Right cardiac atrium (tissue), 5 donors: ENCODE measurements around the gene DPYSL5. TPM values are rescaled to one million over a fixed set of nuclear protein-coding genes. Genes with fewer than 3 reads are reported as not detected.

Experiments
- ATAC-seq, 2 donors: fragments of 200-7000 bp; cut with Tn5 transposase; one replicate each; pipeline versions ENCODE4 v1.8.0 to v1.9.1; 2020; ENCODE audit warnings: moderate library complexity in 2 of 2, mild to moderate bottlenecking in 1 of 2
- DNase-seq, 3 donors: peaks; one replicate each; pipeline ENCODE4 v3.0.0-alpha.2; 2020
- H3K27ac ChIP-seq: one replicate; pipeline ENCODE4 v1.5.1; 2013; ENCODE audit warnings: mild to moderate bottlenecking, low read length, control low read depth, moderate library complexity
- H3K27me3 ChIP-seq: one replicate; pipeline ENCODE4 v1.6.1; 2013; ENCODE audit not compliant: control insufficient read depth, insufficient read depth
- H3K4me1 ChIP-seq: one replicate; pipeline ENCODE4 v1.6.1; 2013; ENCODE audit warnings: low read length; ENCODE audit not compliant: control insufficient read depth, insufficient read depth
- H3K4me3 ChIP-seq: one replicate; pipeline ENCODE4 v1.5.1; 2013; ENCODE audit warnings: low read length, control low read depth
- H3K9me3 ChIP-seq: one replicate; pipeline ENCODE4 v1.6.1; 2013; ENCODE audit warnings: low read length; ENCODE audit not compliant: control insufficient read depth
- WGBS: extraction: QIAGEN DNeasy Blood & Tissue Kit; methylation state at CpG from one replicate; pipeline ENCODE4 v1.1.7; 2013; 5-methylcytosine and 5-hydroxymethylcytosine counted together
- intact Hi-C, 4 donors: fragments of 100-400 bp; cut with DNase I; formaldehyde crosslinking; loops; one replicate each; pipeline versions ENCODE4 v1.11.0 to v1.14.0; 2022 to 2023
- polyA plus RNA-seq: library from polyadenylated mRNA; stranded (reverse); fragments of 200-250 nt; gene quantifications from one replicate; pipeline ENCODE4 v1.2.3, GENCODE V29; 2013
- total RNA-seq, 4 donors: library from RNA; stranded (reverse); fragmentation: NEBNext Ultra II Directional; extraction: Animal tissue kit (Norgen Biotek cat#: 25700); gene quantifications; one replicate each; pipeline ENCODE4 v1.2.1, GENCODE V29; 2021
- donor health status: healthy with polysubstance abuse.
- donor health status: DM: no; HTN: yes; CAD: no.
- donor health status: DM: no; HTN: no; CAD: no.
- donor health status: DM: no; HTN: yes; CAD: no; lungs with severe emphysema.
- donor health status: DM: yes; HTN: yes; CAD: no.

Gene DPYSL5
- total and polyA plus RNA-seq, 5 donors: 0.05 TPM; not detected in 4

DNA sequence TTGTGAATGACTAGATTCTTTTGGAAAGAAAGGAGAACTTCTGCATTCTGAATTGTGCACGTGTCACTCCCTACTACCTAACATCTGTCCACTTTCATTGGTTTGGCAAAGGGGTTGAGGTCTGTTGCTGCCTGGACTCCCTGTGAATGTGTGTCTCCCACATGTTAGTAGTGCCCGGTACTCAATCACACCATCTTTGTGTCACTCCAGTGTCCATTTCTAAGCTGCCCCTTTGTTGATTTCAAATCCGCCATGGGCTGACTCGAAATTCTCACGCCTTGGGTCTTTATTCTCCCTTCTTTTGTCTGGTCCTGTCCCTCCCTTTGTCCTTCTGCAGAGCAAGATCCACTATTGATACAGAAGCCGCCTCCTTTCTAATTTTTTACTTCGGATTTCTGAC lies 7.5 kb downstream of the DPYSL5 start:
- no peaks in the 10 kb centered on the region for H3K4me1 ChIP-seq
- ATAC-seq (no peak), DNase-seq (no peak)
- H3K9me3 ChIP-seq: no peaks in the 10 kb centered on the region
- H3K4me3 ChIP-seq: no peak overlapping the region
- no peak overlapping the region for H3K27ac ChIP-seq
- 84% methylated on average over 7 of the region's 7 CpGs for WGBS
- intact Hi-C loops: no loop called here
- no peaks in the 10 kb centered on the region for H3K27me3 ChIP-seq

DNA sequence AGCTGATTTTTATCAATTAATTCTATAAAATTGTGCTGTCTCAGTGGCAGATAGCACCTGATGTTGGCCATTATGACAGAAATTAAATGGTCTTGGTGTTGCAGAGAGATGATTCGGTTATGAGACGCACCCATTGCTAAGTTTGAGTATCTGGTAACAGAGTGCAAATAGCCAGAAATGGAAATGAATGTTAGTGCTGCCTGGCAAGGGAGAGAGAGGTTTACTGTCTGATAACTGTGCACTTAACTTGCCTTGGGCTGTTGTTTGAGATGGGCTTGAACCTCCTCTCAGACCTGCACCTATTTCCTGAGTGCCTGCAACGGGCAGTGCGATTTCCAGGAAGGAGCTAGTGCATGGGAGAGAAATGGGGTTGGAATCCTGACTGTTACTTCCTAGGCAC lies 11.7 kb downstream of the DPYSL5 start:
- 69% methylated on average over 4 of the region's 4 CpGs for WGBS
- DNase-seq: no peak

DNA sequence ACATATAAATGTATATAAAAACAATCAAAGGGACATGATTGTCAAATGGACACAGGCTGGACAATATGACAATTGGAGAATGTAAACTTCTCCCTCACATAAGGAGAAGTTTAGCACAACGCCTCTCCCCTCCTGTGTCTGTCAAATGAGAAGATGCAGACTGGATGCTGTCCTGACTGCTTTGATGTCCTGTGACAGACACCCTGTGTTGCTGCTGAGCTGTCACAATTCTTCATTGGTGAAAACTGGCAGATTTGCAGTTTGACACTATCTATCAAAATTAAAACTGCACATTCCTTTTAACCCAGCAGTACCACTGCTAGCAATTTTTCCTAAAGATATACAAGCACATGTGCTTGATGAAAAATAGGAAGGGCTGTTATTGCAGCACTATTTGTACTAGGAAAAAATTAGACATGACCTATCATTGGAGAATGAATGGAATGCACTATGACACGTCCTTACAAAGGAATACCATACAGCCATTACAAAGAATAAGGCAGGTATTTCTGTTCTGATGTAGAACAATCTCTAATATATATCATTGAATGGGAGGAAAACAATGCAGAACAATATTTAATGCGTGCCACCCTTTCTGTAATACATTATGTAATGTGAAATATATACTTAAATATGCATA lies 12.4 kb downstream of the DPYSL5 start:
- H3K4me3 ChIP-seq: no peak overlapping the region
- 64% methylated on average over 3 of the region's 3 CpGs for WGBS
- H3K27me3 ChIP-seq: no peaks in the 10 kb centered on the region
- no peaks in the 10 kb centered on the region for H3K4me1 ChIP-seq
- DNase-seq: no peak
- no peak for ATAC-seq
- intact Hi-C loops: no loop called here
- H3K27ac ChIP-seq: no peak overlapping the region
- H3K9me3 ChIP-seq: no peaks in the 10 kb centered on the region

More for the DNA sequence above, 11.7 kb downstream of the DPYSL5 start:
- no peaks in the 10 kb centered on the region for H3K4me1 ChIP-seq
- no peak overlapping the region for H3K27ac ChIP-seq
- intact Hi-C loops: no loop called here
- ATAC-seq: no peak
- H3K4me3 ChIP-seq: no peak overlapping the region
- H3K9me3 ChIP-seq: no peaks in the 10 kb centered on the region
- H3K27me3 ChIP-seq: no peaks in the 10 kb centered on the region

DNA sequence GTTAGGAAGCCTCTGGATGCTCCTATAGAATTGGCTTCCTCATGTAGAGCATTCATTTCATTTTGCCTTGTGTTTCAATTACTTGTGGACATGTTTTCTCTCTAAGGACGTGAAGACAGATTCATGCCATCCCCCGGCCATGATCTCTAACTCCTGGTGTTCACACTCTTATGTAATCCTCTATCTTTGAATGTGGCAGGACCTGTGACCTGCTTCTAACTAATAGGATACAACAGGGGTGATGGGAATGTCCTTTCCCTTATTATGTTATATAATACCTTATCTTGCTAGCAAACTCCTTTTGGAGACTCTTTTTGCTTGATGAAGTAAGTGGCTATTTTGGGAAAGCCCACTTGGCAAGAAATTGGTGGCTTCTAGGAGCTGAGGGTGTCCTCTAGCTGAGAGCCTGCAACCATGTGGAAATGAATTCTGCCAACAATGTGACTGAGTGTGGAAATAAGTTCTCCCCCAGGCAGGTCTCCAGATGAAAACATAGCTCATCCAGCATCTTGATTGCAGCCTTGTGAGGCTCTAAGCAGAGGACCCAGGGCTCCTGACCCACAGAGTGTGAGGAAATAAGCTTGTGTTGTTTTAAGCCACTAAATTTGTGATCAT lies 13.8 kb downstream of the DPYSL5 start:
- DNase-seq: no peak
- no peaks in the 10 kb centered on the region for H3K9me3 ChIP-seq
- ATAC-seq: peak; percentile 81 to 90
- peak overlapping the region; percentile 78 for H3K27ac ChIP-seq
- no peaks in the 10 kb centered on the region for H3K4me1 ChIP-seq
- intact Hi-C loops: no loop called here
- 43% methylated on average over 2 of the region's 2 CpGs for WGBS
- no peak overlapping the region for H3K4me3 ChIP-seq
- H3K27me3 ChIP-seq: no peaks in the 10 kb centered on the region

DNA sequence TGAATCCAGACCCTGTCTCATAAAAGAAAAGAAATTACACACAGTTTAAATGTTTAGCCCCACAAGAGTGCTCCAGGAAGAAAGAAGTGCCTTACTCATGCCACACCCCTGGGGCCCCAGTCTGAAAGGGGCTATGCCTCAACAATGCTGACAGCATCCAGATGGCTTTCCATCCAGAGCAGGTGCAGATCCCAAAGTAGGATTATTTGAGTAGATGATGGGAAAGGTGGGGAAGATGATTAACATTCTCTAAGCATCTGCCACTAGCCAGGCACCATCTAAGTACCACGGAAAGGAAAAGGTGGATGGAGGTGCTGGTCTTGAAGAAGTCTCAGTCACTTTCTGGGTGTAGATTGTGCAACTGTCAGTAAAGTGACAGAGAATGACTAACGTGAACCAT lies 16.3 kb downstream of the DPYSL5 start:
- DNase-seq (no peak), ATAC-seq (no peak)
- WGBS: 81% methylated on average over 2 of the region's 2 CpGs
- no peak overlapping the region for H3K27ac ChIP-seq
- no peaks in the 10 kb centered on the region for H3K9me3 ChIP-seq
- H3K4me3 ChIP-seq: no peak overlapping the region
- no peaks in the 10 kb centered on the region for H3K4me1 ChIP-seq
- intact Hi-C loops: no loop called here
- H3K27me3 ChIP-seq: no peaks in the 10 kb centered on the region

DNA sequence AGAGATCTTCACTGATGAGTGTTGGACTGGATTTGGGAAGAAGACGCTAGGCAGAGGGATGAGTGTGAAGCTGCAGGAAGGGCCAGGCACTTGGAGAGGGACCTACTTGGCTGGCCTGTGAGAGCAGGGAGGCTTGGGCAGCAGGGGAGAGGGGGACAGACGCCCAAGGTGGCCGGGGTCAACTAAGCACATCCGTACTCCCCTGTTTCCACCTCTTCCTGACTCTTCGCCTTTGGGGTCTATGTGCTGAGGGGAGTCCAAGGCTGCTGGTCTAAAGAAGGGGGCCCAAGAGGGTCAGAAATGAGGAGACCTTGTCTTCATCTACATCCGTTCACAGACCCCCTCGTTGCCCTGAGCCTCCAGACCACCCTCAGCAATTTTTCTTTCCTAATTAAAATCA lies 16.7 kb downstream of the DPYSL5 start:
- Histone ChIP-seq H3K9me3 (no peaks in the 10 kb centered on the region), H3K27me3 (no peaks in the 10 kb centered on the region), H3K4me1 (no peaks in the 10 kb centered on the region), H3K27ac (no peak overlapping the region), H3K4me3 (no peak overlapping the region)
- no peak for ATAC-seq
- DNase-seq: no peak
- 84% methylated on average over 7 of the region's 7 CpGs for WGBS
- intact Hi-C loops: no loop called here

DNA sequence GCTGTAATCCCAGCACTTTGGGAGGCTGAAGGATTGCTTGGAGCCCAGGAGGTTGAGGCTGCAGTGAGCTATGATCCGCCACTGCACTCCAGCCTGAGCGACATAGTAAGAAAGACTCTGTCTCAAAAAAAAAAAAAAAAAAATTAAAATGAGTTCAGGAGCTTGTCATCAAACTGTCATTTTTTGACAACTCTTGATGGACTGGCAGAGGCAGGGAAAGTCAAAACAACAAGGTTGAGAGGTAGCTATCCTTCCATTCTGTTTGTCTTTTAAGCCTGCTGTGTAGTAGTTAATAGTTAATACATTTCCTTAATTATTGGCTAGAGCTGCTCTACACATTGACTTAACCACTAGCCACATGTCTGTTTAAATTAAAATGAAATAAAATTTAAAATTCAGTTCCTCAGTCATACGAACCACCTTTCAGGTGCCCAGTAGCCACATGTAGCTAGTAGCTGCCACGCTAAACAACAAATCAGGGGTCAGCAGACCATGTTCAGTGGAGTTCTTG lies 22.7 kb downstream of the DPYSL5 start:
- Histone ChIP-seq H3K4me3 (no peak overlapping the region), H3K27ac (no peak overlapping the region), H3K4me1 (no peaks in the 10 kb centered on the region), H3K9me3 (no peaks in the 10 kb centered on the region), H3K27me3 (no peaks in the 10 kb centered on the region)
- DNase-seq (no peak), ATAC-seq (no peak)
- intact Hi-C loops: no loop called here
- 90% methylated on average over 4 of the region's 4 CpGs for WGBS

DNA sequence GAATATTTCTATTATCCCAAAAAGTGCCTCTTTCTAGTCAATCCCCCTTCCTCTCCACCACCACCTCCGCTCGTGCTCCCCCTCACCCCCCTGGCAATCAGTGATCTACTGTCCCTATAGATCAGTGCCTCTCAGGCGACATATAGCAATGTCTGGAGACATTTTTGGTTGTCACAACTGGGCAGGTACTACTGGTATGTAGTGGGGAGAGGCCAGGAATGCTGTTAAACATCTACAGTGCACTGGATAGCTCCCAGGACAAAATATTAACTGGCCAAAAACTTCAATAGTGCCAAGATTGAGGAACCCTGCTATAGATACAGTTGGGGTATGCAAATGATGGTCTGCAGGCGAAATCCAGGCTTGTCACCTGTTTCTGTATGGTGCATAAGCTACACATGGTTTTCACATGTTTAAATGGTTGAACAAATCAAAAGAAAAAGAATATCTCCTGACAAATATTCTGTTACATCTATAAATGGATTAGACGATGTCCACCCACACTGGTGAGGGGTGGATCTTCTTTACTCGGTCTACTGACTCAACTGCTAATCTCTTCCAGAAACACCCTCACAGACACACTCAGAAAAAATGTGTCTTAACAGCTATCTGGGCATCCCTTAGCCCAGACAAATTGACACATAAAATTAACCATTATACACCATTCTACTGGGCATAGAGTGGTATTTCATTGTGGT lies 25.5 kb downstream of the DPYSL5 start:
- DNase-seq: no peak
- Histone ChIP-seq H3K4me3 (no peak overlapping the region), H3K27ac (no peak overlapping the region), H3K9me3 (no peaks in the 10 kb centered on the region), H3K4me1 (no peaks in the 10 kb centered on the region), H3K27me3 (no peaks in the 10 kb centered on the region)
- intact Hi-C loops: no loop called here
- ATAC-seq: no peak
- 73% methylated on average over 6 of the region's 6 CpGs for WGBS

DNA sequence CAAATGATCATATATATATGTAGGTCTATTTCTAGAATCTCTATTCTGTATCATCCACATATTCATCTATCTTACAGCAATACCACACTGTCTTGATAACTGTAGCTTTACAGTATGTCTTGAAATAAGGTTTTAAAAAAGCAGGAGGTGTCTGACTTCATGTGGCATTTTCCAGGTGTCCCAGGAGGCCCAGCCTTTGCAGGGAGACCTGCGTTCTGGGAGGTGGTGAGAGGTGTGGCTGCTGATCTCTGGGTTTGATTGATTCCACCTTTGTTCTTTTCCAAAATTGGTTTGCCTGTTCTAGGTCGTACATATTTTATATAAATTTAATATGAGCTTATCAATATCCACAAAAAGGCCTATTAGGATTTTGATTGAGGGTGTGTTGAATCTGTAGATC lies 26.6 kb downstream of the DPYSL5 start:
- Histone ChIP-seq H3K27me3 (no peaks in the 10 kb centered on the region), H3K27ac (no peak overlapping the region), H3K9me3 (no peaks in the 10 kb centered on the region), H3K4me1 (no peaks in the 10 kb centered on the region), H3K4me3 (no peak overlapping the region)
- intact Hi-C loops: no loop called here
- 88% methylated on average over 2 of the region's 2 CpGs for WGBS
- DNase-seq: no peak
- no peak for ATAC-seq

DNA sequence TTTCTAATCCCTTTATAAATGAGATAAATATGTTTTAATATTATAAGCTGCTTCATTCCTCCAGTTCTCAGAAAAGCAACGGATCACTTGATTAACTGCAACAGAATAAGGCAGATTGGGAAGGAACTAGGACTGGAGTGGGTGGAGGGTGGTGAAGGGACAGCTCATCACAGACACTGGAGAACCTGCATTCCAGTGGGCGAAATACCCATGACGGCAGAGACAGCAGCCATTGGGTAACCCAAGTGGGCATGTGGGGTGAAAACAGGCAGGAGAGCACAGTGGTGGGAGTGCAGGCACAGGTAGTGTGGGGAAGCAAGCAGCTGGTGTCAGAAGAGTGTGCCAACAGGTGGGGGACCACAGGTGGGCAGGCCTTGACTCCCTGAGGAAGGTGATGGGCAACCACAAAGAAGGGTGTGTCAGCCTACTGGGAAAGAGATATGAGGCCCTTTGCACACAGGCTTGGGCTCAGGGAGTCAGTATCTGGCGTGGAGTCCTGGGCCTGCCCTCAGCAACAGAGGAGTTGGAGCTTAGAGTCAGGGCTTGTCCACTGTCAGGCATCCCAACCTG lies 27.2 kb downstream of the DPYSL5 start:
- no peaks in the 10 kb centered on the region for H3K9me3 ChIP-seq
- ATAC-seq (no peak), DNase-seq (peak in 1 of 3 donors; percentile 22)
- 85% methylated on average over 4 of the region's 4 CpGs for WGBS
- H3K27ac ChIP-seq: no peak overlapping the region
- no peak overlapping the region for H3K4me3 ChIP-seq
- no peaks in the 10 kb centered on the region for H3K4me1 ChIP-seq
- no peaks in the 10 kb centered on the region for H3K27me3 ChIP-seq
- intact Hi-C loops: no loop called here

DNA sequence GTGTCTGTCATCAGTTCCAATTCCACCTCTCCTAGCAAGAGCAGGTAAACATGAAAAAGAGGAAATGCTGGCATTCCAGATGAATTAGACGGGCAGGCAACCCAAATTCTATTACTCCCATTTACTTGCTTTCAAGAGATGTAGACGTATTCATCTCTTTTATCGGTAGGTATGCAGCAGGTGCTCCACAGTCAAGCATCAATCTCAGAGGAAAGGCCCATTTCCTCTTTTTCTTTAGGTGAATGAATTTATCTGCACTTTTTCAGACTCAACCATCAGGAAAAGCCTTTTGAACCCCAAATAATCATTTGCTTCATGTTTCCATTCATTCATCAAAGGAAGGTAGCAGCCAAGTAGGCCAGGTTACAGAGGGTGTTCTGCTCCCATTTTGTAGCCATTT lies 27.9 kb downstream of the DPYSL5 start:
- no peaks in the 10 kb centered on the region for H3K9me3 ChIP-seq
- ATAC-seq (no peak), DNase-seq (no peak)
- no peaks in the 10 kb centered on the region for H3K27me3 ChIP-seq
- H3K4me1 ChIP-seq: no peaks in the 10 kb centered on the region
- H3K4me3 ChIP-seq: no peak overlapping the region
- H3K27ac ChIP-seq: no peak overlapping the region
- WGBS: 73% methylated on average over 3 of the region's 3 CpGs
- intact Hi-C loops: no loop called here
